ENCODE data around the gene RARB. TPM values are rescaled to one million over a fixed set of nuclear protein-coding genes. Genes with fewer than 3 reads are reported as not detected.

Gene RARB
- total and polyA plus RNA-seq, 2 of the 13 experiments (the other 11 are each of a cell fraction or from before 2014, with no cell fraction given) = 0.16 TPM; not detected in 1

- no peak for TF ChIP-seq ZBTB39 (CRISPR knock-in tag; IDR thresholded peaks at IDR 0.05)
- no peak for TF ChIP-seq HMGXB3 (CRISPR knock-in tag; IDR thresholded peaks at IDR 0.05; ENCODE audit: borderline replicate concordance)
- no peak for TF ChIP-seq ZNF569 (CRISPR knock-in tag; IDR thresholded peaks at IDR 0.05; ENCODE audit: borderline replicate concordance)
- no peak for TF ChIP-seq SATB2 (CRISPR knock-in tag; IDR thresholded peaks at IDR 0.05)
- TF ChIP-seq MIER2 (CRISPR knock-in tag; IDR thresholded peaks at IDR 0.05) = no peak
- TF ChIP-seq SNRNP70 (IDR thresholded peaks at IDR 0.05; ENCODE audit: low read depth, low read length) = no peak
- no peak for TF ChIP-seq CTCF (CRISPR knock-in tag; IDR thresholded peaks at IDR 0.05)
- DNase-seq (ENCODE audit: low spot score) = no peak
- no peak overlapping the region for H3K4me2 ChIP-seq (ENCODE audit: low read depth, low read length)
- CTCF ChIA-PET (ENCODE audit: low intra/inter-chr PET ratio, low total read pairs) = no interaction called here
- no peak for FAIRE-seq
- in situ Hi-C loops (cut with HindIII; ENCODE audit: extremely low pct_ligation_motif_present, low pct_unique_long_range_greater_than_20kb) = no loop called here
- H3K4me3 ChIP-seq (replicated peaks in 1 of 3; ENCODE audit: insufficient read depth in 1 of 3, low read depth in 2 of 3, low read length in 3 of 3) = no peak overlapping the region
- no peaks in the 10 kb centered on the region for H4K20me1 ChIP-seq (ENCODE audit: insufficient read depth, low read length)
- BruUV-seq (replicated peaks) = no TSS peak
- H3K27me3 ChIP-seq (ENCODE audit: control insufficient read depth in 1 of 2, insufficient read depth in 2 of 2, low read length in 2 of 2) = no peaks in the 10 kb centered on the region
- no peaks in the 10 kb centered on the region for H3K79me2 ChIP-seq (ENCODE audit: insufficient read depth, low read length)
- POLR2A ChIA-PET = no interaction called here
- intact Hi-C loops (cut with micrococcal nuclease; ENCODE audit: unreplicated experiment) = no loop called here
- 59% methylated on average over 5 of the region's 5 CpGs for WGBS (ENCODE audit: low lambda C conversion rate)
- H3K9ac ChIP-seq (ENCODE audit: insufficient read depth, low read depth, low read length) = no peak overlapping the region
- no peaks in the 10 kb centered on the region for H3K9me3 ChIP-seq (ENCODE audit: low read length)
- no peak overlapping the region for H3K27ac ChIP-seq (ENCODE audit: extremely low read length, insufficient read depth, low read length)
- ATAC-seq = no peak
- no peaks in the 10 kb centered on the region for H3K36me3 ChIP-seq (replicated peaks in 1 of 2; ENCODE audit: control insufficient read depth in 1 of 2, insufficient read depth in 2 of 2, low read length in 2 of 2)
- no peak overlapping the region for H2AFZ ChIP-seq (ENCODE audit: low read length)
- no peaks in the 10 kb centered on the region for H3K4me1 ChIP-seq (ENCODE audit: insufficient read depth, low read length)
These were observed 44.1 kb downstream of the RARB start for GRCh38 chr3:25472153-25472552.

Measured in HepG2 (cell line).